H9 (cell line): ENCODE results near the gene TRNT1. TPM values are rescaled to one million over a fixed set of nuclear protein-coding genes. Genes with fewer than 3 reads are reported as not detected.

ENCODE experiments used
- DNase-seq: peaks from one replicate; pipeline ENCODE4 v3.0.0-alpha.2; 2017
- H2AFZ ChIP-seq: one replicate; pipeline ENCODE4 v1.6.1; 2013; ENCODE audit warnings: mild to moderate bottlenecking, low read length, control low read depth, moderate library complexity
- H2AK5ac ChIP-seq: 2 replicates; pipeline ENCODE4 v1.6.1; 2013; ENCODE audit warnings: low read length, control low read depth, mixed read lengths; ENCODE audit not compliant: insufficient read length
- H2BK120ac ChIP-seq: one replicate; pipeline ENCODE4 v1.6.1; 2013; ENCODE audit warnings: low read depth, mild to moderate bottlenecking, low read length, control low read depth, inconsistent platforms; ENCODE audit not compliant: poor library complexity, severe bottlenecking
- H2BK12ac ChIP-seq: 2 replicates; pipeline ENCODE4 v1.6.1; 2013; ENCODE audit warnings: low read length, control low read depth, mixed read lengths, low read depth; ENCODE audit not compliant: insufficient read length
- H2BK15ac ChIP-seq: 2 replicates; pipeline ENCODE4 v1.6.1; 2013; ENCODE audit warnings: low read depth, low read length, control low read depth
- H2BK20ac ChIP-seq: one replicate; pipeline ENCODE4 v1.6.1; 2013; ENCODE audit warnings: low read depth, mild to moderate bottlenecking, low read length, control low read depth, inconsistent platforms; ENCODE audit not compliant: poor library complexity, severe bottlenecking
- H2BK5ac ChIP-seq: 2 replicates; pipeline ENCODE4 v1.6.1; 2013; ENCODE audit warnings: low read length, control low read depth, mixed read lengths; ENCODE audit not compliant: insufficient read length
- H3K14ac ChIP-seq: 2 replicates; pipeline ENCODE4 v1.6.1; 2013; ENCODE audit warnings: low read length, control low read depth; ENCODE audit not compliant: insufficient read depth
- H3K18ac ChIP-seq: 2 replicates; pipeline ENCODE4 v1.6.1; 2013; ENCODE audit warnings: low read depth, mild to moderate bottlenecking, mixed read lengths, low read length, control low read depth; ENCODE audit not compliant: insufficient read length
- H3K23ac ChIP-seq: 2 replicates; pipeline ENCODE4 v1.6.1; 2013; ENCODE audit warnings: low read length, control low read depth, mixed read lengths, low read depth; ENCODE audit not compliant: insufficient read length
- H3K23me2 ChIP-seq: 2 replicates; pipeline ENCODE4 v1.6.1; 2013; ENCODE audit warnings: low read depth, mild to moderate bottlenecking, mixed read lengths, low read length, control low read depth; ENCODE audit not compliant: insufficient read length, poor library complexity, severe bottlenecking
- H3K27ac ChIP-seq: 2 replicates; pipeline ENCODE4 v1.5.1; 2013; ENCODE audit warnings: low read length, control low read depth, mixed read lengths, low read depth; ENCODE audit not compliant: insufficient read length
- H3K27me3 ChIP-seq: 2 replicates; pipeline ENCODE4 v1.6.1; 2013; ENCODE audit warnings: low read length, control low read depth, inconsistent platforms; ENCODE audit not compliant: insufficient read depth
- H3K4ac ChIP-seq: 2 replicates; pipeline ENCODE4 v1.6.1; 2013; ENCODE audit warnings: low read depth, mild to moderate bottlenecking, control low read depth, inconsistent platforms, low read length, moderate library complexity
- H3K4me1 ChIP-seq: 2 replicates; pipeline ENCODE4 v1.6.1; 2013; ENCODE audit warnings: low read length, control low read depth, inconsistent platforms; ENCODE audit not compliant: insufficient read depth
- H3K4me2 ChIP-seq: 2 replicates; pipeline ENCODE4 v1.6.1; 2013; ENCODE audit warnings: low read length, control low read depth, mixed read lengths; ENCODE audit not compliant: insufficient read length, insufficient read depth
- H3K56ac ChIP-seq: 2 replicates; pipeline ENCODE4 v1.6.1; 2013; ENCODE audit warnings: low read depth, mild to moderate bottlenecking, mixed read lengths, low read length, control low read depth; ENCODE audit not compliant: insufficient read length
- H3K79me1 ChIP-seq: 2 replicates; pipeline ENCODE4 v1.6.1; 2013; ENCODE audit warnings: low read depth, mild to moderate bottlenecking, moderate library complexity, low read length, control low read depth, inconsistent platforms; ENCODE audit not compliant: insufficient read depth, poor library complexity, severe bottlenecking
- H3K79me2 ChIP-seq: 2 replicates; pipeline ENCODE4 v1.6.1; 2013; ENCODE audit warnings: low read length, control low read depth, inconsistent platforms; ENCODE audit not compliant: insufficient read depth
- H3K9ac ChIP-seq: 2 replicates; pipeline ENCODE4 v1.6.1; 2013; ENCODE audit warnings: low read length, control low read depth, mixed read lengths; ENCODE audit not compliant: insufficient read length; ENCODE audit errors: extremely low read depth
- H3K9me3 ChIP-seq: one replicate; pipeline ENCODE4 v1.6.1; 2013; ENCODE audit warnings: low read depth, low read length, inconsistent platforms; ENCODE audit not compliant: control insufficient read depth
- H3T11ph ChIP-seq: one replicate; pipeline ENCODE4 v1.6.1; 2013; ENCODE audit warnings: mild to moderate bottlenecking, low read length, control low read depth, inconsistent platforms
- H4K20me1 ChIP-seq: one replicate; pipeline ENCODE4 v1.6.1; 2013; ENCODE audit not compliant: control insufficient read depth, insufficient read length, insufficient read depth
- H4K5ac ChIP-seq: 2 replicates; pipeline ENCODE4 v1.6.1; 2013; ENCODE audit warnings: low read depth, mild to moderate bottlenecking, mixed read lengths, low read length, control low read depth; ENCODE audit not compliant: insufficient read length
- H4K8ac ChIP-seq: replicated peaks from 2 replicates; pipeline ENCODE4 v1.6.1; 2013; ENCODE audit warnings: low read length, control low read depth, mixed read lengths, low read depth; ENCODE audit not compliant: insufficient read length
- H4K91ac ChIP-seq: 2 replicates; pipeline ENCODE4 v1.6.1; 2013; ENCODE audit warnings: low read depth, mild to moderate bottlenecking, moderate library complexity, mixed read lengths, low read length, control low read depth; ENCODE audit not compliant: insufficient read length
- H3K27ac Mint-ChIP-seq, 3 experiments: 2 replicates in 2 of 3; 3 replicates in 1 of 3; pipeline ENCODE4 v1.8.0; 2020 to 2021; ENCODE audit warnings: mixed read lengths in 3 of 3, mild to moderate bottlenecking in 1 of 3, moderate library complexity in 1 of 3
- H3K27me3 Mint-ChIP-seq: 2 replicates; pipeline ENCODE4 v1.8.0; 2021; ENCODE audit warnings: low read depth, mild to moderate bottlenecking, moderate library complexity, mixed read lengths
- H3K36me3 Mint-ChIP-seq, 3 experiments: 2 replicates in 2 of 3; 3 replicates in 1 of 3; pipeline ENCODE4 v1.8.0; 2020 to 2021; ENCODE audit warnings: low read depth in 3 of 3, mixed read lengths in 3 of 3; ENCODE audit not compliant: insufficient read depth in 1 of 3
- H3K4me1 Mint-ChIP-seq, 2 experiments: 2 replicates each; pipeline ENCODE4 v1.8.0; 2020; ENCODE audit warnings: mixed read lengths in 2 of 2
- H3K4me3 Mint-ChIP-seq, 2 experiments: 2 replicates in 1 of 2; 3 replicates in 1 of 2; pipeline ENCODE4 v1.8.0; 2020 to 2021; ENCODE audit warnings: mild to moderate bottlenecking in 2 of 2, mixed read lengths in 2 of 2, moderate library complexity in 1 of 2
- H3K9me3 Mint-ChIP-seq, 2 experiments: 2 replicates in 1 of 2; 3 replicates in 1 of 2; pipeline ENCODE4 v1.8.0; 2020; ENCODE audit warnings: mild to moderate bottlenecking in 2 of 2, mixed read lengths in 2 of 2, moderate library complexity in 1 of 2
- WGBS: extraction: QIAGEN DNeasy Blood & Tissue Kit; methylation state at CpG from one replicate; pipeline ENCODE4 v1.1.7; 2013; ENCODE audit warnings: missing lambda C conversion rate, low lambda C conversion rate, mixed read lengths; ENCODE audit not compliant: insufficient read length; ENCODE audit errors: extremely low coverage; 5-methylcytosine and 5-hydroxymethylcytosine counted together
- total RNA-seq: library from RNA; stranded (reverse); gene quantifications from 2 replicates; pipeline ENCODE4 v1.2.1, GENCODE V29; 2021
- TF ChIP-seq, protein P1 (sequence below): fragments of 200-600 bp; sonication (generic); conservative IDR thresholded peaks from 3 replicates; pipeline ENCODE4 v1.8.0; 2021; ENCODE audit warnings: antibody characterized with exemption, mild to moderate bottlenecking

Gene TRNT1
- total RNA-seq, 1 experiment from 2014 or later = 49.2 TPM

DNA sequence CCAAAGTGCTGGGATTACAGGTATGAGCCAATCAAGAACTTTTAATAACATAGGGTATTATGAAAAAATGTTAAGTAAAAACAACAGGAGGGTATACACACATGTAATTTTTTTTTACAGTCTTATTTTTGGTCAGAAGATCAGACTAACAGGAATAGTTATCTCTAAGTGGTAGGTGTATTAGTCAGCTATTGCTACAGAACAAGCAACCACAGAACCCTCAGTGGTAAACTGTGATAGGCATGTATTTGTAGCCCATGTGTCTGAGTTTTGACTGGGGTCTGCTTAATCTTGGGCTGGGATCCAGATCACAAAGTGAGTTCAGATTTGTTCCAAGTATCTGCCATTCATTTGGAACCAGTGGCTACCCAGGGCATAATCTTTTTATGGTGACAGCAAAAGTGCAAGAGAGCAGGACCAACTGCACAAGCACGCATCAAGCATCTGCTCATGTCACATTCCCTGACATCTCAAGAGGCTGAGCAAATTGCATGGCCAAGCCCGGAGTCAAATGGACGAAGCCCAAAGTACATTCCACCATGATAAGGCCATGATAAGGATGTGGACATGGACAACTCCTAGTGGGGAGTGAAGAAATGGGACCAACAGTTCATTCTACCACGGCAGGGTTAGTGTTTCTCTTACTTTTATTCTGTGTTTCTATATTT, 13.6 kb upstream of the TRNT1 start:
- Histone ChIP-seq H3K23me2 (no peaks in the 10 kb centered on the region), H3K79me2 (no peaks in the 10 kb centered on the region), H3K27ac (no peak overlapping the region), H4K20me1 (no peaks in the 10 kb centered on the region), H2BK12ac (no peak overlapping the region), H4K91ac (no peak overlapping the region), H3K9ac (no peak overlapping the region), H2BK120ac (no peak overlapping the region), H3K56ac (no peak overlapping the region), H2BK20ac (no peak overlapping the region), H4K5ac (no peak overlapping the region), H3K14ac (no peak overlapping the region), H3K23ac (no peak overlapping the region), H2AK5ac (no peak overlapping the region), H2BK5ac (no peak overlapping the region), H3K9me3 (no peaks in the 10 kb centered on the region), H3K27me3 (no peaks in the 10 kb centered on the region), H2AFZ (no peak overlapping the region), H3K18ac (no peak overlapping the region), H3T11ph (no peak overlapping the region), H2BK15ac (no peak overlapping the region), H3K79me1 (no peaks in the 10 kb centered on the region), H4K8ac (no peak overlapping the region), H3K4me1 (no peaks in the 10 kb centered on the region; the same call in 1 of the 2 replicates), H3K4me2 (no peak overlapping the region), H3K4ac (no peak overlapping the region)
- WGBS = no CpG with 5 or more reads among the region's 4 CpGs
- no peaks in the 10 kb centered on the region for H3K36me3 Mint-ChIP-seq
- H3K27ac Mint-ChIP-seq = no peak overlapping the region
- peaks cover 14 to 16% of the 10 kb centered on the region in 2 experiments for H3K4me1 Mint-ChIP-seq
- no peaks in the 10 kb centered on the region; a peak in 1 of 5 replicates for H3K9me3 Mint-ChIP-seq
- H3K4me3 Mint-ChIP-seq = no peak overlapping the region
- no peaks in the 10 kb centered on the region for H3K27me3 Mint-ChIP-seq
- TF ChIP-seq, protein P1, sequence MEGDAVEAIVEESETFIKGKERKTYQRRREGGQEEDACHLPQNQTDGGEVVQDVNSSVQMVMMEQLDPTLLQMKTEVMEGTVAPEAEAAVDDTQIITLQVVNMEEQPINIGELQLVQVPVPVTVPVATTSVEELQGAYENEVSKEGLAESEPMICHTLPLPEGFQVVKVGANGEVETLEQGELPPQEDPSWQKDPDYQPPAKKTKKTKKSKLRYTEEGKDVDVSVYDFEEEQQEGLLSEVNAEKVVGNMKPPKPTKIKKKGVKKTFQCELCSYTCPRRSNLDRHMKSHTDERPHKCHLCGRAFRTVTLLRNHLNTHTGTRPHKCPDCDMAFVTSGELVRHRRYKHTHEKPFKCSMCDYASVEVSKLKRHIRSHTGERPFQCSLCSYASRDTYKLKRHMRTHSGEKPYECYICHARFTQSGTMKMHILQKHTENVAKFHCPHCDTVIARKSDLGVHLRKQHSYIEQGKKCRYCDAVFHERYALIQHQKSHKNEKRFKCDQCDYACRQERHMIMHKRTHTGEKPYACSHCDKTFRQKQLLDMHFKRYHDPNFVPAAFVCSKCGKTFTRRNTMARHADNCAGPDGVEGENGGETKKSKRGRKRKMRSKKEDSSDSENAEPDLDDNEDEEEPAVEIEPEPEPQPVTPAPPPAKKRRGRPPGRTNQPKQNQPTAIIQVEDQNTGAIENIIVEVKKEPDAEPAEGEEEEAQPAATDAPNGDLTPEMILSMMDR = no peak
- no peak for DNase-seq
